IMR-90 (cell line): ENCODE data around the gene ACTR3C.

Experiments used
- BHLHE40 ChIP-seq: fragments of 150-350 bp; IDR thresholded peaks from 2 replicates; pipeline ENCODE4 v1.6.1; 2016; ENCODE audit warnings: mild to moderate bottlenecking, low read depth, low read length
- CEBPB ChIP-seq: IDR thresholded peaks from 2 replicates; pipeline ENCODE4 v1.6.1; 2012; ENCODE audit warnings: low read depth, low read length, improper control_type of control experiment
- CHD1 ChIP-seq: IDR thresholded peaks from 2 replicates; pipeline ENCODE4 v1.6.1; 2012; ENCODE audit warnings: low read depth, low read length, improper control_type of control experiment
- CTCF ChIP-seq: conservative IDR thresholded peaks from 2 replicates; pipeline ENCODE4 v1.5.1; 2012; ENCODE audit warnings: mild to moderate bottlenecking, low read depth, low read length, improper control_type of control experiment
- MAFK ChIP-seq: IDR thresholded peaks from 2 replicates; pipeline ENCODE4 v1.6.1; 2012; ENCODE audit warnings: low read depth, low read length, improper control_type of control experiment
- POLR2A ChIP-seq: IDR thresholded peaks from 2 replicates; pipeline ENCODE4 v1.6.1; 2012; ENCODE audit warnings: mild to moderate bottlenecking, low read depth, low read length
- RAD21 ChIP-seq: IDR thresholded peaks from 2 replicates; pipeline ENCODE4 v1.6.1; 2012; ENCODE audit warnings: low read length, improper control_type of control experiment
- RCOR1 ChIP-seq: IDR thresholded peaks from 2 replicates; pipeline ENCODE4 v1.6.1; 2012; ENCODE audit warnings: mild to moderate bottlenecking, low read length, improper control_type of control experiment; ENCODE audit not compliant: insufficient replicate concordance
- RFX5 ChIP-seq: IDR thresholded peaks from 2 replicates; pipeline ENCODE4 v1.8.0; 2012; ENCODE audit warnings: low read depth, mild to moderate bottlenecking, low read length, moderate library complexity
- SMC3 ChIP-seq: fragments of 150-350 bp; IDR thresholded peaks from 2 replicates; pipeline ENCODE4 v1.6.1; 2016; ENCODE audit warnings: low read depth, mild to moderate bottlenecking, antibody characterized with exemption, low read length, moderate library complexity
- USF2 ChIP-seq: fragments of 150-350 bp; IDR thresholded peaks from 2 replicates; pipeline ENCODE4 v1.6.1; 2017; ENCODE audit warnings: mild to moderate bottlenecking, antibody characterized with exemption, low read length, low read depth

- TF ChIP-seq USF2 (no peak), CHD1 (no peak), POLR2A (no peak), CTCF (no peak), MAFK (no peak), CEBPB (no peak), BHLHE40 (no peak), RCOR1 (no peak), RAD21 (no peak), SMC3 (no peak), RFX5 (no peak)
Measured at GRCh38 chr7:150340875-150341262, 17.5 kb upstream of the ACTR3C start.
